ENCODE results near the gene CPNE8.

- TF ChIP-seq CTCF (IDR thresholded peaks at IDR 0.05) (no peak), POLR2A (IDR thresholded peaks at IDR 0.05) (no peak), POLR2AphosphoS5 (IDR thresholded peaks at IDR 0.05) (no peak)
Observed at GRCh38 chr12:38788106-38788505, 117.3 kb downstream of the CPNE8 start.

Data from prostate gland (tissue), 2 donors.